NT2/D1 (cell line): ENCODE measurements around the gene PRTFDC1.

ENCODE experiments used
- DNase-seq: peaks from one replicate; pipeline ENCODE4 v3.0.0-alpha.2; 2011; ENCODE audit warnings: low read depth, low spot score
- H3K27me3 ChIP-seq: 2 replicates; pipeline ENCODE4 v1.6.0; 2011; ENCODE audit warnings: mild to moderate bottlenecking; ENCODE audit not compliant: insufficient read length, insufficient read depth
- H3K36me3 ChIP-seq: 2 replicates; pipeline ENCODE4 v1.6.1; 2011; ENCODE audit warnings: mild to moderate bottlenecking, low read length, mixed read lengths; ENCODE audit not compliant: insufficient read depth, insufficient read length
- H3K4me1 ChIP-seq: 2 replicates; pipeline ENCODE4 v1.5.1; 2011; ENCODE audit not compliant: insufficient read depth, insufficient read length
- H3K4me3 ChIP-seq: 2 replicates; pipeline ENCODE4 v1.5.1; 2011; ENCODE audit warnings: low read depth; ENCODE audit not compliant: insufficient read length
- H3K9ac ChIP-seq: 2 replicates; pipeline ENCODE4 v1.6.0; 2011; ENCODE audit warnings: low read depth; ENCODE audit not compliant: insufficient read length
- H3K9me3 ChIP-seq: 2 replicates; pipeline ENCODE4 v1.5.1; 2011; ENCODE audit warnings: mild to moderate bottlenecking, low read length; ENCODE audit not compliant: insufficient read depth
- SUZ12 ChIP-seq: IDR thresholded peaks from 2 replicates; pipeline ENCODE4 v1.6.1; 2011; ENCODE audit not compliant: insufficient read length, insufficient read depth; ENCODE audit errors: extremely low read depth
- YY1 ChIP-seq: IDR thresholded peaks from 2 replicates; pipeline ENCODE4 v1.6.1; 2011; ENCODE audit not compliant: insufficient read length, insufficient read depth
- ZNF274 ChIP-seq: IDR thresholded peaks from 2 replicates; pipeline ENCODE4 v1.6.1; 2011; ENCODE audit warnings: mild to moderate bottlenecking, low read depth, low read length

Gene PRTFDC1

DNA sequence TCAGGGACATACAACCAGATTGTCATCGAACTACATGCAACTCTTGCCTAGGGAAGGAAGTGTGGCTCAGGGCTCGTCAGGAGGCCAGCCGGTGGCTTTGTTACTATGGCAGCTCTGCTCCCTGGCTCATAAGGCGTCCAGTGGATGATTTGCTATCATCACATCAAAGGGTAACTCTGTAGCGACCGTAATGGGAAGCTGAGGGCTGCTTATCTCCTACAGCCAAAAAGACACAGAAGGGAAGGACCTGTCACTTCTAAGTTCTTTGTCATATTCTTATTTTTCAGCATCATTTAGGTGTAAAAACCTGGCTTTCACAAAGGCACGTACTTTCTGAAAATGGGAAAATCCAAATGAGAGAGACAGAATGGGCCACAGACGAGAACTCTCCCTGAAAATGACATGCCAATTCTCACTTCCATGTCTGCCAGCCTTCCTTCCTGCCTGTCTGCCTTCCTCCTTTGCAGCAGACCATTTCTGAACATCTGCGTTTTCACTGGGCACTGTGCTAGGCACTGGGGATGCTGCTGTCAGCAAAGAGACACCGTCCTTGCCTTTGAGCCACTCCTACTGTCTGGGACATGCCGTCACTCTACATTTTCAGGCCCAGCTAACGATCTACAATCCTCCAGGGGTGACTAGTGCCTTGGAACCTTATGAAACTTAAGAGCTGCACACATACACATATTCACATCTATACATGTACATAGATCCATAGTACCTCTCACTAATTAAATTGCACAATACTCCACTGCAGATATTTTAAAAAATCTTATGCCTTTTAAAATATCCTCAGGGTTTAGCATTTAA lies 36.6 kb upstream of the PRTFDC1 start:
- H3K36me3 ChIP-seq, result no peaks in the 10 kb centered on the region
- H3K9ac ChIP-seq, result no peak overlapping the region
- no peaks in the 10 kb centered on the region for H3K27me3 ChIP-seq
- no peaks in the 10 kb centered on the region for H3K9me3 ChIP-seq
- DNase-seq, result no peak
- TF ChIP-seq ZNF274 (no peak), SUZ12 (no peak), YY1 (no peak)
- H3K4me3 ChIP-seq, result no peak overlapping the region
- H3K4me1 ChIP-seq, result no peaks in the 10 kb centered on the region

DNA sequence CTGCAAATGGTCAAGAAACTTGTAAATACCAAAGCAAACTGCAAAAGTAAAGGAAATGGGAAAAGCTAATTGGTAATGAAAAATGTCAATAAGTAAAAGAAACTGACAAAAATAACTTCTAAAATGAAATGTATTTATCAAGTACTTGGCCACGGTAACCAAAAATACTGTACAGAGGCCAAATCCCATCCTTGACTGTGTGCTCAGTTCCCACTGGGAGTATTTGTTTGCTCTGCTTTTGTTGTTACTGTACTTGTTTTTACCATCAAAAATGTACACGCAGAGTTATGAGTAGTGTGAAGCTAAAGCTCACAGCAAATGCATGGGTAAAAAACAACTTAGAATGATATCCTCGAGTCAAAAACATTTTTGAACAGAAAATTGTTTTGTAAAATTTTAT lies 32.5 kb upstream of the PRTFDC1 start:
- no peak for DNase-seq
- H3K9ac ChIP-seq, result no peak overlapping the region
- no peaks in the 10 kb centered on the region for H3K27me3 ChIP-seq
- no peaks in the 10 kb centered on the region for H3K36me3 ChIP-seq
- H3K4me3 ChIP-seq, result no peak overlapping the region
- H3K9me3 ChIP-seq, result no peaks in the 10 kb centered on the region
- H3K4me1 ChIP-seq, result no peaks in the 10 kb centered on the region
- TF ChIP-seq SUZ12, result no peak
- no peak for TF ChIP-seq YY1
- no peak for TF ChIP-seq ZNF274

DNA sequence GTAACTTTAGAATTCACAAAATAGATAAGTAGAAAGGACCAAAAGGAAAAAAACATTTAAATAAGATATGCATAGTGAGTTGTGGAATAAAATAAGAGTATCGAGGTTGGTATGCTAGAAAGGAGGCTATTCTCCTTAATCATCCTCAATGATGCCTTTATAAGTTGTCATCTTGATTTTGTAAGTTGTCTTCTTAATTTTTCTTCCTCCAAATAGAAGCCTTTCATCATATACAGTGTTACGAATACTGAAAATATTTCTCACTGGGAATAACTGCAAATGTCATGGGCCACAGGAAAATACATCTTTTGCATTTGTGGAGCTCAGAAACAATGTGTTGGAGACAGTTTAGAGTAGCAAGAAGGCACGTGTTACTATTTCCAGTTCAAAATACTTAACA lies 31.5 kb upstream of the PRTFDC1 start:
- no peak for DNase-seq
- Histone ChIP-seq H3K9ac (no peak overlapping the region), H3K4me1 (no peaks in the 10 kb centered on the region), H3K36me3 (no peaks in the 10 kb centered on the region), H3K27me3 (no peaks in the 10 kb centered on the region), H3K4me3 (no peak overlapping the region), H3K9me3 (no peaks in the 10 kb centered on the region)
- TF ChIP-seq YY1 (no peak), SUZ12 (no peak), ZNF274 (no peak)

DNA sequence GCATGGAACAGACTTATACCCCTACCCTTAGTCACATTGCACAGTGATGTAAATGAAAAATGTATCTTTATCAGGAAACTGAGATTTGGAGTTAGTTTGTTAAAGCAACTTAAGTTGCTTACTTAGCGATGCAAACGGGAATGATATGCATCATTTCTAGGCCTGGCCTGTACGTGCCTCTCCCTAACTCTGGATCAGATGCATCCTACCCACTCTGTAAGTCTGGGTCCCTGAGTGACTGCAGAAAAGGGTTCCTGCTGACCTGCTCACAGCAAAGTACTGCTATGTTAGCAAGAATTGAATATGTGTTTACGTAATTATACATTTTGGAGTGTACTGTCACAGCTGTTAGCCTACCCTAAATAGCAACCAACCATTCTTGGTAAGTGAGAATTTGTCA lies 30.7 kb upstream of the PRTFDC1 start:
- no peak for DNase-seq
- no peaks in the 10 kb centered on the region for H3K27me3 ChIP-seq
- H3K36me3 ChIP-seq, result no peaks in the 10 kb centered on the region
- H3K9ac ChIP-seq, result no peak overlapping the region
- TF ChIP-seq YY1 (no peak), ZNF274 (no peak), SUZ12 (no peak)
- H3K9me3 ChIP-seq, result no peaks in the 10 kb centered on the region
- H3K4me1 ChIP-seq, result no peaks in the 10 kb centered on the region
- H3K4me3 ChIP-seq, result no peak overlapping the region

DNA sequence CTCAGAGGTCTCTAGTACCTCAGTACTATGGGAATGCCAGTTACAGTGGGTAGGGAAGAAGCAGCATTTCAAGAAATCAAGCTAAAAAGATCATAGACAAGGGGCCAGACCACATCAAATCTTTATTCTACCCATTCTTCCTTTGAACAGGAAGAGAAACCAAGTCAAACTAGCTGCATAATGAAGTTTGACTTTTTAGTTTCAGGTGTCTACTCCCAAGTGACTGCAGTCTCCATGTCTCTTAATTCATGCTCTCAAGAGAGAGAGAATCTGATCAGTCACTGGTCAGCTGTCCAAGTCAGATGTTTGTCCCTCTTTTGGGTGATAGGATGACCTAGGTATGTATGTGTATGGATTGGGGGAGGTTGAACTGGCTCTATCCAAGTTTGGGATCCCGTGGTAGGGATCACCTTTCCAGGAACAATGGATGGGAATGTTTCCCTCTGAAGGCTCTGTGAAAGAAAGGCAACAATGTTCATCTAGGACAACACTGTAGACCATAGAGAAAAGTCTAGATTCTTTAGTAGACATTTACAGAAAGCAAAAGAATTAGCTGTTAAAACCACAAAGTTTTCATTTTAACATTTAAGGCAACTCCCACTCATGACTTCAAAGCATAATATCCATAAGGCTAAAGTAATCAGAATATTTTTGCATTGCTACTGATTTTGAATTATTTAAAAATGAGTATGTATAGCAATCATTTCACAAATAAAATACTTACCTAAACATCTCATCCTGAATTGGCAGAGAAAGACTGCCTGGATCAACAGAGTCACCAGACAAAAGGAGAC lies 30.1 kb upstream of the PRTFDC1 start:
- no peak for DNase-seq

DNA sequence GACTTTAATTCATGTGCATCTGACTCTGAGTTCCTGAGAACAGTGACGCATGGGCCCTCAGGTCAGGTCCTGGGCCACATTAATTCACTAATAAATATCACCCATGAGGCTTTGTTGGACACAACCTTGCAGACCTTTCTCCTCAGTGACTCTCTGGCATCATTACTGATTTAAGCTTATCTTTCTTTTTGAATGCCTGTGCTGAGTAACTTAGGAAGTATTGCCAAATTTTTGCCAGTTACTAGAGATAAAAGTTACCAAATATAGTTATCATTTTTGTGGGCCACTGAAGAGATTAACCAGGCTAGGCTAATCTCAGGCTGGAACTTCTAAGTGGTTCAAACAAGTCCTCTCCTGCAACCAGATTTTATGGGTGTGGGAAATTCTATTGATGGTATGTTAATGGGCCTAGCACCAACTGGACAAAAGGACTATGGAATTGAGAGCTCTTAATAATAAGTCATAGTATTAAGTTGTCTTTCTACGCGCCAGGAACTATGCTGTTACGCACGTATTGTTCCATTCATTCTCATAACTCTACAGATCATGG lies 28.8 kb upstream of the PRTFDC1 start:
- Histone ChIP-seq H3K4me1 (no peaks in the 10 kb centered on the region), H3K27me3 (no peaks in the 10 kb centered on the region), H3K9ac (no peak overlapping the region), H3K9me3 (no peaks in the 10 kb centered on the region), H3K36me3 (no peaks in the 10 kb centered on the region), H3K4me3 (no peak overlapping the region)
- no peak for DNase-seq
- TF ChIP-seq ZNF274 (no peak), YY1 (no peak), SUZ12 (no peak)

More for the DNA sequence above, 30.1 kb upstream of the PRTFDC1 start:
- Histone ChIP-seq H3K27me3 (no peaks in the 10 kb centered on the region), H3K9ac (no peak overlapping the region), H3K4me3 (no peak overlapping the region), H3K9me3 (no peaks in the 10 kb centered on the region), H3K36me3 (no peaks in the 10 kb centered on the region), H3K4me1 (no peaks in the 10 kb centered on the region)
- TF ChIP-seq YY1 (no peak), ZNF274 (no peak), SUZ12 (no peak)

DNA sequence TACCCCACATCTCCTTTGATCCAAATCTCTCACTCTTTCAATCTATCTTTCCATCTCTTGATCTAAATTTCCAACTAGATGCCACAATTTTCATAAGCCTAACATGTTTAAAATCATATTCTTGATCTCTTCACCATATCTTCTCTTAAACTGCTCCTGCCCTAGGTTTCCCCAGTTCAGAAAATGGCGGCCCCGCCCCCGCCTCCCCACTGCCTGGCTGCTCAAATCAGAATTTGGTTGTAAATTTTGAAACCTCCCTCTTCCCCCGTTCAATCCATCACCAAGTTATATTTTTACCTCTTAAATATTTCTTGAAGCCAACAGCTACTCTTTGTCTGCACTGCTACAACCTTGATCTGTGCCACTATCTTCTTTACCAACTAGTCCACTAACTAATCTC lies 27.3 kb upstream of the PRTFDC1 start:
- TF ChIP-seq SUZ12 (no peak), ZNF274 (no peak), YY1 (no peak)

More for the DNA sequence above, 27.3 kb upstream of the PRTFDC1 start:
- Histone ChIP-seq H3K9me3 (no peaks in the 10 kb centered on the region), H3K4me3 (no peak overlapping the region), H3K27me3 (no peaks in the 10 kb centered on the region), H3K4me1 (no peaks in the 10 kb centered on the region), H3K9ac (no peak overlapping the region), H3K36me3 (no peaks in the 10 kb centered on the region)
- DNase-seq, result no peak
